ENCODE data around the gene ANO2. TPM values are rescaled to one million over a fixed set of nuclear protein-coding genes. Genes with fewer than 3 reads are reported as not detected.

ANO2 gene
- total RNA-seq, 1 experiment from 2014 or later: not detected

- Histone ChIP-seq H3K27me3 (ENCODE audit: low read length) (0 out of 2 replicates have a peak, but pooled peaks cover 8% of the 10 kb centered on the region), H3K36me3 (ENCODE audit: low read depth, low read length) (no peaks in the 10 kb centered on the region), H2AFZ (ENCODE audit: low read length) (no peak overlapping the region), H3K9me3 (ENCODE audit: low read length) (no peaks in the 10 kb centered on the region), H3K4me1 (ENCODE audit: insufficient read depth, low read length) (no peaks in the 10 kb centered on the region), H3K4me2 (ENCODE audit: low read length) (no peak overlapping the region), H3K4me3 (ENCODE audit: low read length) (no peak overlapping the region), H3F3A (ENCODE audit: low read length, unreplicated experiment) (no peaks in the 10 kb centered on the region), H3K79me2 (ENCODE audit: low read length) (no peaks in the 10 kb centered on the region), H3K27ac (ENCODE audit: low read length) (no peak overlapping the region), H3K9me2 (replicated peaks; ENCODE audit: low read length) (no peaks in the 10 kb centered on the region), H3K9ac (ENCODE audit: low read length) (no peak overlapping the region), H4K20me1 (ENCODE audit: low read length) (no peaks in the 10 kb centered on the region)
- intact Hi-C loops (cut with micrococcal nuclease): no loop called here
- no peak for ATAC-seq
- DNase-seq: no peak
- ChIA-PET CTCF (no interaction called here), POLR2A (ENCODE audit: unreplicated experiment) (no interaction called here)
- BruUV-seq (replicated peaks): no TSS peak
- TF ChIP-seq, protein P1, sequence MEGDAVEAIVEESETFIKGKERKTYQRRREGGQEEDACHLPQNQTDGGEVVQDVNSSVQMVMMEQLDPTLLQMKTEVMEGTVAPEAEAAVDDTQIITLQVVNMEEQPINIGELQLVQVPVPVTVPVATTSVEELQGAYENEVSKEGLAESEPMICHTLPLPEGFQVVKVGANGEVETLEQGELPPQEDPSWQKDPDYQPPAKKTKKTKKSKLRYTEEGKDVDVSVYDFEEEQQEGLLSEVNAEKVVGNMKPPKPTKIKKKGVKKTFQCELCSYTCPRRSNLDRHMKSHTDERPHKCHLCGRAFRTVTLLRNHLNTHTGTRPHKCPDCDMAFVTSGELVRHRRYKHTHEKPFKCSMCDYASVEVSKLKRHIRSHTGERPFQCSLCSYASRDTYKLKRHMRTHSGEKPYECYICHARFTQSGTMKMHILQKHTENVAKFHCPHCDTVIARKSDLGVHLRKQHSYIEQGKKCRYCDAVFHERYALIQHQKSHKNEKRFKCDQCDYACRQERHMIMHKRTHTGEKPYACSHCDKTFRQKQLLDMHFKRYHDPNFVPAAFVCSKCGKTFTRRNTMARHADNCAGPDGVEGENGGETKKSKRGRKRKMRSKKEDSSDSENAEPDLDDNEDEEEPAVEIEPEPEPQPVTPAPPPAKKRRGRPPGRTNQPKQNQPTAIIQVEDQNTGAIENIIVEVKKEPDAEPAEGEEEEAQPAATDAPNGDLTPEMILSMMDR (conservative IDR thresholded peaks at IDR 0.05; ENCODE audit: low read depth, low read length): no peak
- TF ChIP-seq EZH2 (IDR thresholded peaks at IDR 0.05; ENCODE audit: low read length, unreplicated experiment) (no peak), EZH2phosphoT487 (IDR thresholded peaks at IDR 0.05; ENCODE audit: borderline replicate concordance, low read length) (no peak)
These were observed 325.4 kb downstream of the ANO2 start for GRCh38 chr12:5619628-5620027.

- Histone ChIP-seq H3K36me3 (ENCODE audit: low read depth, low read length) (no peaks in the 10 kb centered on the region), H3K9me3 (ENCODE audit: low read length) (no peaks in the 10 kb centered on the region), H3K4me3 (ENCODE audit: low read length) (no peak overlapping the region), H3K27me3 (ENCODE audit: low read length) (0 out of 2 replicates have a peak, but pooled peaks cover 8% of the 10 kb centered on the region), H3K9ac (ENCODE audit: low read length) (no peak overlapping the region), H3F3A (ENCODE audit: low read length, unreplicated experiment) (no peaks in the 10 kb centered on the region), H3K4me1 (ENCODE audit: insufficient read depth, low read length) (no peaks in the 10 kb centered on the region), H2AFZ (ENCODE audit: low read length) (no peak overlapping the region), H3K4me2 (ENCODE audit: low read length) (no peak overlapping the region), H3K27ac (ENCODE audit: low read length) (no peak overlapping the region), H3K79me2 (ENCODE audit: low read length) (no peaks in the 10 kb centered on the region), H4K20me1 (ENCODE audit: low read length) (no peaks in the 10 kb centered on the region), H3K9me2 (replicated peaks; ENCODE audit: low read length) (no peaks in the 10 kb centered on the region)
- BruUV-seq (replicated peaks): no TSS peak
- no peak for ATAC-seq
- DNase-seq: no peak
- ChIA-PET CTCF (no interaction called here), POLR2A (ENCODE audit: unreplicated experiment) (no interaction called here)
- TF ChIP-seq EZH2 (IDR thresholded peaks at IDR 0.05; ENCODE audit: low read length, unreplicated experiment) (no peak), EZH2phosphoT487 (IDR thresholded peaks at IDR 0.05; ENCODE audit: borderline replicate concordance, low read length) (no peak)
- TF ChIP-seq, protein P1 (conservative IDR thresholded peaks at IDR 0.05; ENCODE audit: low read depth, low read length): no peak
- intact Hi-C loops (cut with micrococcal nuclease): no loop called here
These were observed 328.2 kb downstream of the ANO2 start for GRCh38 chr12:5616854-5617253.

DNA sequence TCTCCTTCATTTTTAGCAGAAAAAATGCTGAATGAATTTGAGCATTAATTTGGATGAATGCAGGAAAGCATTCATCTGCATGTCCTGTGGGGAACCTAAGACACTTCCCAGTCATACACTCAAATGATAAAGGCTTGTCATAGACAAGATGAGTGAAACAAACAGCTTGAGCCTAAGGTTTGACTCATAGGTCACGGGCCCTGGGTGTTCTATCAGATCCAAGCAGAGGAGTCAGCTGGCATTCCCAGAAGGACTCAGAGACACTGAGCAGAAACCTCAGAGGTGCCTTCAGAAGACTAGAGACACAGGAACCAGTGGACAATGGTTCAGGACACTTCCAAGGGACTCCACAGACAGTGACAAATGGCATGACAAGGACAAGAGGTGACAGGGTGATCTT is 329.3 kb downstream of the ANO2 start:
- ATAC-seq (no peak), DNase-seq (no peak)
- CTCF ChIA-PET: no interaction called here
- TF ChIP-seq, protein P1 (conservative IDR thresholded peaks at IDR 0.05; ENCODE audit: low read depth, low read length): no peak
- no peak for TF ChIP-seq EZH2 (IDR thresholded peaks at IDR 0.05; ENCODE audit: low read length, unreplicated experiment)
- no peak for TF ChIP-seq EZH2phosphoT487 (IDR thresholded peaks at IDR 0.05; ENCODE audit: borderline replicate concordance, low read length)
- no peaks in the 10 kb centered on the region for H3K79me2 ChIP-seq (ENCODE audit: low read length)
- H2AFZ ChIP-seq (ENCODE audit: low read length): no peak overlapping the region
- no peak overlapping the region for H3K9ac ChIP-seq (ENCODE audit: low read length)
- H3K4me1 ChIP-seq (ENCODE audit: insufficient read depth, low read length): no peaks in the 10 kb centered on the region
- no peak overlapping the region for H3K4me3 ChIP-seq (ENCODE audit: low read length)
- H3K4me2 ChIP-seq (ENCODE audit: low read length): no peak overlapping the region
- H3K9me2 ChIP-seq (replicated peaks; ENCODE audit: low read length): no peaks in the 10 kb centered on the region
- H3K27me3 ChIP-seq (ENCODE audit: low read length): 0 out of 2 replicates have a peak, but pooled peaks cover under 1% of the 10 kb centered on the region
- no peaks in the 10 kb centered on the region for H3F3A ChIP-seq (ENCODE audit: low read length, unreplicated experiment)
- no peaks in the 10 kb centered on the region for H4K20me1 ChIP-seq (ENCODE audit: low read length)
- BruUV-seq (replicated peaks): no TSS peak
- POLR2A ChIA-PET (ENCODE audit: unreplicated experiment): no interaction called here
- no peaks in the 10 kb centered on the region for H3K36me3 ChIP-seq (ENCODE audit: low read depth, low read length)
- H3K27ac ChIP-seq (ENCODE audit: low read length): no peak overlapping the region
- H3K9me3 ChIP-seq (ENCODE audit: low read length): no peaks in the 10 kb centered on the region
- intact Hi-C loops (cut with micrococcal nuclease): no loop called here
